HEK293 (cell line): ENCODE results near the gene HSDL2.
"Not testable (repeated sequence)": the region's sequence is repeated elsewhere in the genome, so short reads cannot be mapped to it uniquely, and the experiment has no call there.

Source experiments
- CTCF ChIA-PET: fragments of 350-600 bp; formaldehyde crosslinking; extraction: SDS; loops from one replicate; lab custom pipeline; 2021; ENCODE audit warnings: antibody characterized with exemption; lab: Yijun Ruan, JAX
- POLR2A ChIA-PET: fragments of 300-600 bp; formaldehyde crosslinking; extraction: SDS; loops from one replicate; lab custom pipeline; 2020; ENCODE audit warnings: antibody characterized with exemption, inconsistent platforms; lab: Yijun Ruan, JAX
- H3K27ac ChIP-seq: fragments of 200-500 bp; sonication (Bioruptor generic); 2 replicates; pipeline ENCODE4 v1.5.1; 2014; ENCODE audit warnings: low read depth, low read length, control low read depth, inconsistent platforms; ENCODE audit errors: extremely low read depth
- H3K36me3 ChIP-seq, 2 experiments: fragments of 200-500 bp in 1 of 2; sonication (Bioruptor generic) in 1 of 2; 1 replicate in 1 of 2; 2 replicates in 1 of 2; pipeline ENCODE4 v1.5.1; 2014 to 2017; ENCODE audit warnings: inconsistent platforms in 2 of 2, low read length in 2 of 2; ENCODE audit not compliant: control insufficient read depth in 2 of 2, insufficient read depth in 1 of 2
- H3K4me1 ChIP-seq: fragments of 200-500 bp; sonication (Bioruptor generic); 2 replicates; pipeline ENCODE4 v1.5.1; 2014; ENCODE audit warnings: mild to moderate bottlenecking, low read length, inconsistent platforms; ENCODE audit not compliant: control insufficient read depth, insufficient read depth
- H3K4me3 ChIP-seq: 2 replicates; pipeline ENCODE4 v1.5.1; 2011; ENCODE audit warnings: low read depth, mild to moderate bottlenecking, control low read depth, low read length, moderate library complexity
- H3K9me3 ChIP-seq: fragments of 200-500 bp; sonication (Bioruptor generic); 2 replicates; pipeline ENCODE4 v1.5.1; 2014; ENCODE audit warnings: low read depth, low read length, inconsistent platforms; ENCODE audit not compliant: control insufficient read depth, insufficient read depth
- FEZF1 ChIP-seq: fragments of 450-650 bp; formaldehyde crosslinking; IDR thresholded peaks from 2 replicates; pipeline ENCODE4 v1.5.1; 2016; ENCODE audit warnings: missing biosample characterization, missing genetic modification characterization
- ZBTB8A ChIP-seq: fragments of 450-650 bp; formaldehyde crosslinking; IDR thresholded peaks from 2 replicates; pipeline ENCODE4 v1.5.1; 2016; ENCODE audit warnings: missing biosample characterization, missing genetic modification characterization
- ZNF114 ChIP-seq: fragments of 450-650 bp; formaldehyde crosslinking; IDR thresholded peaks from 2 replicates; pipeline ENCODE4 v1.5.0; 2017; ENCODE audit warnings: missing biosample characterization, missing genetic modification characterization
- ZNF140 ChIP-seq: fragments of 450-650 bp; formaldehyde crosslinking; IDR thresholded peaks from 2 replicates; pipeline ENCODE4 v1.5.1; 2016; ENCODE audit warnings: missing biosample characterization, missing genetic modification characterization
- ZNF266 ChIP-seq: fragments of 450-650 bp; formaldehyde crosslinking; IDR thresholded peaks from 2 replicates; pipeline ENCODE4 v1.5.1; 2016; ENCODE audit warnings: missing biosample characterization, missing genetic modification characterization, low read depth
- ZNF341 ChIP-seq: fragments of 450-650 bp; formaldehyde crosslinking; IDR thresholded peaks from 2 replicates; pipeline ENCODE4; 2016; ENCODE audit warnings: low read depth, missing biosample characterization, missing genetic modification characterization
- ZNF394 ChIP-seq: fragments of 450-650 bp; formaldehyde crosslinking; IDR thresholded peaks from 2 replicates; pipeline ENCODE4 v1.5.1; 2016; ENCODE audit warnings: missing biosample characterization, missing genetic modification characterization, mild to moderate bottlenecking, moderate library complexity, borderline replicate concordance
- ZNF426 ChIP-seq: fragments of 450-650 bp; formaldehyde crosslinking; IDR thresholded peaks from 2 replicates; pipeline ENCODE4 v1.5.1; 2017; ENCODE audit warnings: missing biosample characterization, missing genetic modification characterization, mild to moderate bottlenecking, inconsistent platforms, moderate library complexity
- ZNF518A ChIP-seq: fragments of 450-650 bp; formaldehyde crosslinking; conservative IDR thresholded peaks from 2 replicates; pipeline ENCODE4 v1.5.1; 2016; ENCODE audit warnings: low read depth, missing biosample characterization, missing genetic modification characterization
- ZNF555 ChIP-seq: fragments of 450-650 bp; formaldehyde crosslinking; conservative IDR thresholded peaks from 2 replicates; pipeline ENCODE4 v1.5.1; 2017; ENCODE audit warnings: missing biosample characterization, mild to moderate bottlenecking, missing genetic modification characterization, inconsistent platforms
- ZNF623 ChIP-seq: fragments of 450-650 bp; formaldehyde crosslinking; IDR thresholded peaks from 2 replicates; pipeline ENCODE4 v1.5.1; 2016; ENCODE audit warnings: missing biosample characterization, missing genetic modification characterization
- ZNF654 ChIP-seq: fragments of 450-650 bp; formaldehyde crosslinking; IDR thresholded peaks from 2 replicates; pipeline ENCODE4 v1.5.1; 2016; ENCODE audit warnings: low read depth, missing biosample characterization, missing genetic modification characterization
- TF ChIP-seq, protein P1 (sequence below): fragments of 450-650 bp; formaldehyde crosslinking; IDR thresholded peaks from 2 replicates; pipeline ENCODE4 v1.5.1; 2016; ENCODE audit warnings: missing biosample characterization, missing genetic modification characterization
- TF ChIP-seq, protein P2 (sequence below): fragments of 450-650 bp; formaldehyde crosslinking; IDR thresholded peaks from 2 replicates; pipeline ENCODE4 v1.5.1; 2016; ENCODE audit warnings: missing biosample characterization, missing genetic modification characterization
- TF ChIP-seq, protein P3 (sequence below): fragments of 450-650 bp; formaldehyde crosslinking; conservative IDR thresholded peaks from 2 replicates; pipeline ENCODE4 v1.5.1; 2016; ENCODE audit warnings: low read depth, missing biosample characterization, missing genetic modification characterization

The HSDL2 gene

DNA sequence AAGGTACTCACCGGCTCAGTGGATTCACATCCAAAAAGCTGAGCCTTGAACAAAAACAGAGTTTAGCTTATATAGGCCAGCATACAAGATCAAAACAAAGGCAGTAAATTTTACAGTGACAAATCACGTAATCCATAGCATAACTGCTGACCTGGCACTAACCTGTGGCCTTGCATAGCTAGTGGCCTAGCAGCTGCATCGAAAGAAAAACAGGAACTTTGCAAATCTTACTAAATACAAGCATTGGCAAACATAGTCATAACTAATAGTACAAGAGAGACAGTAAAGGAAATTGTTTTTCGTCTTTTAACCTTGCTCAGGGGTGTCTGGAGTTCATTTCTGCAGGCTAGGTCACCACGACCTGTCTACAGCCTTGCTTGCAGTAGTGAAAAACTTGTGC lies 4.8 kb downstream of the HSDL2 start:
- ChIA-PET POLR2A (no interaction called here), CTCF (interaction anchor here (0.6 kb wide), 1 partner anchor 19 kb away, joined by 3 read pairs; no protein-coding TSS in a partner anchor)
- Histone ChIP-seq H3K4me1 (no peaks in the 10 kb centered on the region), H3K4me3 (no peak overlapping the region), H3K27ac (no peak overlapping the region), H3K36me3 (peaks cover 0 to 3% of the 10 kb centered on the region in 2 experiments; a peak in 1 of 3 replicates), H3K9me3 (no peaks in the 10 kb centered on the region)
- TF ChIP-seq ZNF114 (tag by site-specific recombination) (no peak), FEZF1 (no peak)

GRCh38 chr9:112387115-112387514 lies 7.2 kb downstream of the HSDL2 start:
- TF ChIP-seq ZNF341 (tag by site-specific recombination): no peak
- TF ChIP-seq, protein P1, sequence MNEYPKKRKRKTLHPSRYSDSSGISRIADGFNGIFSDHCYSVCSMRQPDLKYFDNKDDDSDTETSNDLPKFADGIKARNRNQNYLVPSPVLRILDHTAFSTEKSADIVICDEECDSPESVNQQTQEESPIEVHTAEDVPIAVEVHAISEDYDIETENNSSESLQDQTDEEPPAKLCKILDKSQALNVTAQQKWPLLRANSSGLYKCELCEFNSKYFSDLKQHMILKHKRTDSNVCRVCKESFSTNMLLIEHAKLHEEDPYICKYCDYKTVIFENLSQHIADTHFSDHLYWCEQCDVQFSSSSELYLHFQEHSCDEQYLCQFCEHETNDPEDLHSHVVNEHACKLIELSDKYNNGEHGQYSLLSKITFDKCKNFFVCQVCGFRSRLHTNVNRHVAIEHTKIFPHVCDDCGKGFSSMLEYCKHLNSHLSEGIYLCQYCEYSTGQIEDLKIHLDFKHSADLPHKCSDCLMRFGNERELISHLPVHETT (tag by site-specific recombination): no peak
- Histone ChIP-seq H3K4me1 (no peaks in the 10 kb centered on the region), H3K4me3 (no peak overlapping the region), H3K36me3 (peaks cover 0 to 3% of the 10 kb centered on the region in 2 experiments; a peak in 1 of 3 replicates), H3K27ac (no peak overlapping the region), H3K9me3 (no peaks in the 10 kb centered on the region)
- POLR2A ChIA-PET: no interaction called here
- CTCF ChIA-PET: interaction anchor here (0.6 to 1.3 kb wide), 3 partner anchors 25 to 289 kb away, joined by 3 to 7 read pairs (median 4); no protein-coding TSS in a partner anchor

- CTCF ChIA-PET, H3K9me3 ChIP-seq, H3K4me1 ChIP-seq: not testable (repeated sequence)
- TF ChIP-seq ZNF518A (peak; percentile 67; the same call in 1 of the 2 replicates), ZNF394 (peak; percentile 76; the same call in 1 of the 2 replicates), ZBTB8A (tag by site-specific recombination) (peak; percentile 51; the same call in 1 of the 2 replicates), ZNF555 (peak; percentile 51), ZNF623 (tag by site-specific recombination) (peak; percentile 33; the same call in 1 of the 2 replicates), ZNF140 (peak; percentile 38; the same call in 1 of the 2 replicates), ZNF654 (tag by site-specific recombination) (peak; percentile 20; the same call in 1 of the 2 replicates), ZNF266 (tag by site-specific recombination) (0 out of 2 replicates have a peak, but pooled peaks have one; percentile 41), ZNF426 (tag by site-specific recombination) (peak; percentile 50)
- TF ChIP-seq, protein P2, sequence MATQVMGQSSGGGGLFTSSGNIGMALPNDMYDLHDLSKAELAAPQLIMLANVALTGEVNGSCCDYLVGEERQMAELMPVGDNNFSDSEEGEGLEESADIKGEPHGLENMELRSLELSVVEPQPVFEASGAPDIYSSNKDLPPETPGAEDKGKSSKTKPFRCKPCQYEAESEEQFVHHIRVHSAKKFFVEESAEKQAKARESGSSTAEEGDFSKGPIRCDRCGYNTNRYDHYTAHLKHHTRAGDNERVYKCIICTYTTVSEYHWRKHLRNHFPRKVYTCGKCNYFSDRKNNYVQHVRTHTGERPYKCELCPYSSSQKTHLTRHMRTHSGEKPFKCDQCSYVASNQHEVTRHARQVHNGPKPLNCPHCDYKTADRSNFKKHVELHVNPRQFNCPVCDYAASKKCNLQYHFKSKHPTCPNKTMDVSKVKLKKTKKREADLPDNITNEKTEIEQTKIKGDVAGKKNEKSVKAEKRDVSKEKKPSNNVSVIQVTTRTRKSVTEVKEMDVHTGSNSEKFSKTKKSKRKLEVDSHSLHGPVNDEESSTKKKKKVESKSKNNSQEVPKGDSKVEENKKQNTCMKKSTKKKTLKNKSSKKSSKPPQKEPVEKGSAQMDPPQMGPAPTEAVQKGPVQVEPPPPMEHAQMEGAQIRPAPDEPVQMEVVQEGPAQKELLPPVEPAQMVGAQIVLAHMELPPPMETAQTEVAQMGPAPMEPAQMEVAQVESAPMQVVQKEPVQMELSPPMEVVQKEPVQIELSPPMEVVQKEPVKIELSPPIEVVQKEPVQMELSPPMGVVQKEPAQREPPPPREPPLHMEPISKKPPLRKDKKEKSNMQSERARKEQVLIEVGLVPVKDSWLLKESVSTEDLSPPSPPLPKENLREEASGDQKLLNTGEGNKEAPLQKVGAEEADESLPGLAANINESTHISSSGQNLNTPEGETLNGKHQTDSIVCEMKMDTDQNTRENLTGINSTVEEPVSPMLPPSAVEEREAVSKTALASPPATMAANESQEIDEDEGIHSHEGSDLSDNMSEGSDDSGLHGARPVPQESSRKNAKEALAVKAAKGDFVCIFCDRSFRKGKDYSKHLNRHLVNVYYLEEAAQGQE (tag by site-specific recombination): 0 out of 2 replicates have a peak, but pooled peaks have one; percentile 35
- TF ChIP-seq, protein P3, sequence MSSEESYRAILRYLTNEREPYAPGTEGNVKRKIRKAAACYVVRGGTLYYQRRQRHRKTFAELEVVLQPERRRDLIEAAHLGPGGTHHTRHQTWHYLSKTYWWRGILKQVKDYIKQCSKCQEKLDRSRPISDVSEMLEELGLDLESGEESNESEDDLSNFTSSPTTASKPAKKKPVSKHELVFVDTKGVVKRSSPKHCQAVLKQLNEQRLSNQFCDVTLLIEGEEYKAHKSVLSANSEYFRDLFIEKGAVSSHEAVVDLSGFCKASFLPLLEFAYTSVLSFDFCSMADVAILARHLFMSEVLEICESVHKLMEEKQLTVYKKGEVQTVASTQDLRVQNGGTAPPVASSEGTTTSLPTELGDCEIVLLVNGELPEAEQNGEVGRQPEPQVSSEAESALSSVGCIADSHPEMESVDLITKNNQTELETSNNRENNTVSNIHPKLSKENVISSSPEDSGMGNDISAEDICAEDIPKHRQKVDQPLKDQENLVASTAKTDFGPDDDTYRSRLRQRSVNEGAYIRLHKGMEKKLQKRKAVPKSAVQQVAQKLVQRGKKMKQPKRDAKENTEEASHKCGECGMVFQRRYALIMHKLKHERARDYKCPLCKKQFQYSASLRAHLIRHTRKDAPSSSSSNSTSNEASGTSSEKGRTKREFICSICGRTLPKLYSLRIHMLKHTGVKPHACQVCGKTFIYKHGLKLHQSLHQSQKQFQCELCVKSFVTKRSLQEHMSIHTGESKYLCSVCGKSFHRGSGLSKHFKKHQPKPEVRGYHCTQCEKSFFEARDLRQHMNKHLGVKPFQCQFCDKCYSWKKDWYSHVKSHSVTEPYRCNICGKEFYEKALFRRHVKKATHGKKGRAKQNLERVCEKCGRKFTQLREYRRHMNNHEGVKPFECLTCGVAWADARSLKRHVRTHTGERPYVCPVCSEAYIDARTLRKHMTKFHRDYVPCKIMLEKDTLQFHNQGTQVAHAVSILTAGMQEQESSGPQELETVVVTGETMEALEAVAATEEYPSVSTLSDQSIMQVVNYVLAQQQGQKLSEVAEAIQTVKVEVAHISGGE: peak; percentile 58
- TF ChIP-seq, all 188 proteins: peak for 11; not testable (repeated sequence) for 177
- H3K36me3 ChIP-seq, H3K27ac ChIP-seq, H3K4me3 ChIP-seq: not testable (repeated sequence)
- POLR2A ChIA-PET: interaction anchor here (1.4 kb wide), 1 partner anchor 10 kb away, joined by 4 read pairs; the partner anchor contains the start of gene HSDL2
Measured at GRCh38 chr9:112389897-112390296, 10.0 kb downstream of the HSDL2 start.
